GM18858 (cell line): Measurements from ENCODE around the gene ATE1.
"Not testable (repeated sequence)": the region's sequence is repeated elsewhere in the genome, so short reads cannot be mapped to it uniquely, and the experiment has no call there.

Source experiments
- ATAC-seq: cut with Tn5 transposase; IDR thresholded peaks from one replicate; pipeline ENCODE4 v1.9.1; 2021; ENCODE audit not compliant: unreplicated experiment

Gene ATE1

DNA sequence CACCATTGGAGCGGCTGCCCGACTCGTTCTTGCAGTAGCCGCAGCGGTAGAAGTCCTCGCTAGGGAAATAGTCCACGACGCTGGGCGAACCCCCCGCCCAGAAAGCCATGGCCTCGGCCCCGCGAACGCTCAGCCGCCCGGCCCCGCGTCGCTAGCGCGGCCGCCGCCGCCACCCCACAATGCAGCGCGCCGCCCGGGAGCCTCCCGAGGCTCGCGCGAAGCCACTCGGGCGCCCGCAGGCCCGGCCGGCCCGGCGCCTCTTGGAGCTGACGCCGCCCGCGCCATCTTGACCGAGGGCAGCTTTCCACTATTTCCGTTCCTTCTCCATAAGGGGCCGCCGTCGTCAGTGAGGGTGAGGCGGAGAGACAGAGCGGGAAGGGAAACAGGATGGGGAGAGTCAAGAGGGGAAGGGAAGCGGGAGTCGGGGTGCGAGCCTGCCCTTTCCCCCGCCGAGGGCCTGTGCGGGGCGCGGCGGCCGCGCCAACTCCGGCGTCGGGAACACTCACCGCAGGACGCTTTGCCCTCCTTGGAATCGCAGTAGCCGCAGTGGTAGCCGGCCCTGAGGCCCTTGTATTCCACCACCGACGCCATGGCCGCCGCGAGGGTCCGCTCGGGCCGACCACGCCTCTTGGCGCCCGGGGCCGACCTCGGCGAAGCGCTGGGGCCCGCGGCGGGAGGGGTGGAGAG is at the start of gene ATE1:
TSS of gene ATE1 (minus strand) at position 191 of the 687 bp plus-strand sequence. CDS start at position 109, 82 bp downstream.
- peak; percentile 70 for ATAC-seq

DNA sequence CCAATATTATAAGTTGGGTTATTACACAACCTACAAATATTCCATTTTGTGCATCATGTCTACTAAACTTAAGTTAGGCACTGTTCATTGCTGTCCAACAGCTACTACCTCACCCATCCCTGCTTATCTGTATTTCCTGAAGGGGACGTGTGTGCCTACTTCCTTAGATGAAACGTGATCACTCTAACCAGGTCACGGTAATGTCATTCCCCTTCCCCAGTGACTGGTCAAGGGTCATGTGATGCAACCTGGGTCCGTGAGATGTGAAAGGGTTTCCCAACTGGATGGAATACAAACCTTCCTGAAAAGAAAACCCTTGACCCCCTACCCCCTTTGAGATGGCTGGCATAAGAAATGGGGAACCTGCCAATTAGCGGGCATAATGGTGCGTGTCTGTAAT is 48.8 kb upstream of the ATE1 start:
- ATAC-seq, result no peak

DNA sequence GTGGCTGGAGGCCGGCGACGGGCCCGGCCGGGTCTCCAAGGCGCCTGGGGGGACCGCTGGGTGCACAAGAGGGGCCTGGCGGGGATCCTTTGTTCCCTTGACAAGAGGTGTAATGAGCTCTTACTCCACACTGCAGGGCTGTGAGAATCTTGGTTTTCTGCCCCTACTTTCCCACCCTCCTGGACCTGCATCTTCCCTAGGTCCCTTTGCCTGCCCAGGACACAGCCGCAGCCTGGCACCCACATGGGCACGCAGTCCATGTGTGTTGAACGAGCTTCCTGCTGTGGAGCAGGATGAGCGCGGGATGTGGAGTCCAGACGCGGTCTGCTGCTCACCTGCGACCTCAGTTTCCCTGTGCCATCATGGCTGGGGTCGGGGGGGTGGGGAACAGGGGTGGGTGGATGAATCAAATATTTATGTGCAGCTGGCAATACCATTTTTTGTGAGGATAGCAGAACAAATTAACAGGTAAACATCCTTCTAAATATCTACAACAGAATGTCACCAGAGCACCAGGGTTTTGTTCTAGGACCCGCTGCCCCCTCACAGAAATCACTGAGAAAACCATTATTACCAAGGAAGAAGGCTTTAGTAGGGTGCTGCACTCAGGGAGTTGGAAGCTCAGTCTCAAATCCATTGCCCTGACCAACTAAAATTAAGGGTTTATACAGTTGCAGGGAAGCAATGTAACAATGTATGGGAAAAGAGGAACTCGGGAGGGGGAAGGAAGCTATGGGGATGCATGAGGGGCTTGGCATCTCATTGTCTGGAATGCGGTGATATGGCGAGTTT is 47.7 kb upstream of the ATE1 start:
- ATAC-seq, result no peak

DNA sequence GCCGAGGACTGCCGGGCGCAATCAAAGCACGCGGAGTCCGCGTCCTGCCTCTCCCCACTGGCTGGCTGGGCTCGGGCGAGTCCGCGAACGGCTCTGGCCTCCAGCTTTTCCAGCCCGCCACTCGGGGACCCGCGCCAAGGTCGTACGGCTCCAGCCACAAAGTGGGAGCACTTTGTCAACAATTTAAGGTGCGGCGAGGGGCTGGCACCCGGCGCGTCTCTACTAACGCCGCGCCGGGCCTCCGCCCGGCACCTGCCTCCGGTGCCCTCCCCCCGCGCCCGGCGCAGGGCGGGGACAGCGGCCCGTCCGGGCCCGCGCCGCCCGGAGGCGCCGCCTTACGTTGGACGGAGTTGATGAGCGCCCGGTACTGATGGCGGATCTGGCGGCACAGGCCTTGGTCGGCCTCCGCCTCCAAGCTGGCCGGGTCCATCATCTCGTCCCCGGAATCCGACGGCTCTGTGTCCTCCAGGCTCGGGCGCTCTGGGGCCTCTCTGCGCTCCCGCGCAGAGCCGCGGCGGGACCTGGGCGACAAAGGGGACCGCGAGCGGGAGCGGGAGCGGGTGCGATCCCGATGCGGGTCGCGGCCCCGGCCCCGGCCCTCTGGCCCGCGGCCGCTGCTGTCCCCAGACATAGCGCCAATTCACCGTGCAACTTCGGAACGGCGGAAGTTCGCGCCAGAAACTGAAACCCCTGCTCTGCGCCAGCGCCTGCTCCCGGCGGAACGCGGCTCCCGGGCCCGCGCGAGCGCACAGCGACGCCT is 46.9 kb upstream of the ATE1 start, which contains the start of gene NSMCE4A:
TSS of gene NSMCE4A (minus strand) at position 683 of the 760 bp plus-strand sequence. CDS start at position 631, 52 bp downstream.
- ATAC-seq, result peak; percentile 59

DNA sequence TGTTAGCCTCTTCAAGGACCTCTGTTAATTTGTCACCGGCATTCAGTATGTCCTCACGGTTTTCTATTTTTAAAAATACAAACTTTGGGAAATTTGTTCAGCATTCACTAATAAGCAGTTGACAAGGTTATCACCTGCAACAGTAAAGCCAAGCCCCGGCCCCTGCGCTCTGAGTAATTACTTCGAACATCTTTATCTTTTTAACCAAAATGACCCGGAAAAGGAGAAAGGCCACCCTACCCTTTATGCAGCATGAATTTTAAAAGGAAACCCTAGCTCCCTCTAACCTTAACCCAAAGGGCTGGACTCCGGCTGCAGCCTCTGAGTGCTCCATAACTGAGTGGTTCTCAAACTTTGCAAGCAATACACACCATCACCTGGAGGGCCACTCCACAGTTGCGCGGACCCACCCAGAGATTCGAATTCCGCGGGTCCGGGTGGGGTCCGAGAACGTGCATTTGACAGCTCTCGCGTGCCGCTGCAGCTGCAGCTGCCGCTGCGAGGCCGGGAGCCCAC is 46.2 kb upstream of the ATE1 start:
- ATAC-seq, result peak; percentile 17

DNA sequence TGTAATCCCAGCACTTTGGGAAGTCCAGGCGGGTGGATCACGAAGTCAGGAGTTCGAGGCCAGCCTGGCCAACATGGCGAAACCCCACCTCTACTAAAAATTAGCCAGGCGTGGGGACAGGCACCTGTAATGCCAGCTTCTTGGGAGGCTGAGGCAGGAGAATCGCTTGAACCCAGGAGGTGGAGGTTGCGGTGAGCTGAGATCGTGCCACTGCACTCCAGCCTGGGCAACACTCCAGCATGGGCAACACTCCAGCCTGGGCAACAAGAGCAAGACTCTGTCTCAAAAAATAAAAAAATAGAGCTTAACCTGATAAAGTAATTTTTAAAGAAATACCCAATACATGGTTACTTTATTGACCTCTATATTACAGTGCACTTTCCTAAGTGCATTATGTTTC is 41.3 kb upstream of the ATE1 start:
- not testable (repeated sequence) for ATAC-seq

- ATAC-seq, result no peak
Observed at GRCh38 chr10:121965996-121966395, 38.2 kb upstream of the ATE1 start.

DNA sequence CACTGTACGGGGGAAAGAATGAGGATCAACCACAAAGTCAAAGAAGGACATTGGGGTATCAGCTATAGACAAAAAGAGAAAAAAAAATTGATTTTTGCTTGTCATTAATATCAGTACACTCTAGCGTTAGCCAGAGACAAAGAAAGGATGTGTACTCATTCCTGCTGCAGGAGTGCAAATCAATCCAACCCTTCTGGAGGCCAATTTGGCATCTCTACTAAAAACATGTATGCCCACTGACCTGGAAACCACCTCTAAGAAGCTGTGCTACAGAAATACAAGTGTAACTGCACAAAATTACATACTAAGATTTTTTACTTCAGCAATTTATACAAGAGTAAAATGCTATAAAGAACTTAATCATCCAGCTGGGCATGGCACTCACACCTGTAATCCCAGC is 33.6 kb upstream of the ATE1 start:
- ATAC-seq, result no peak

DNA sequence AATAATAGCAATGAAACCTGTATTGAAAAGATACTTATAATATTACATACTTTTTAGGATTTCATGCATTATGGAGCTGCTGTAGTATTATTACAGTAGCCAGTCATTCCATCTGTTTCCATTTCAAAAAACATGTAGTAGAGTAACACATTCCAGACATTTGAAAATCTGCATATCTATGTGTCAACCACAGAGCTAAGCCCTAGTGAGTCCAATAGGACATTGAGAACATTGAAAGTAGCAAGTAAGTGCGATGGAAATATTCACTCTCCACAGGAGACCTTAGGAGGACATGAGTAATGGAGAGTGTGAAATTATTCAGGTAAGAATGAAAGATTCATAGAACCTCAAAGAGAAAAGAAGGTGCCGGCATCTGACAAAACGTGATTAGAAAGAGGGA is 31.8 kb upstream of the ATE1 start:
- no peak for ATAC-seq

DNA sequence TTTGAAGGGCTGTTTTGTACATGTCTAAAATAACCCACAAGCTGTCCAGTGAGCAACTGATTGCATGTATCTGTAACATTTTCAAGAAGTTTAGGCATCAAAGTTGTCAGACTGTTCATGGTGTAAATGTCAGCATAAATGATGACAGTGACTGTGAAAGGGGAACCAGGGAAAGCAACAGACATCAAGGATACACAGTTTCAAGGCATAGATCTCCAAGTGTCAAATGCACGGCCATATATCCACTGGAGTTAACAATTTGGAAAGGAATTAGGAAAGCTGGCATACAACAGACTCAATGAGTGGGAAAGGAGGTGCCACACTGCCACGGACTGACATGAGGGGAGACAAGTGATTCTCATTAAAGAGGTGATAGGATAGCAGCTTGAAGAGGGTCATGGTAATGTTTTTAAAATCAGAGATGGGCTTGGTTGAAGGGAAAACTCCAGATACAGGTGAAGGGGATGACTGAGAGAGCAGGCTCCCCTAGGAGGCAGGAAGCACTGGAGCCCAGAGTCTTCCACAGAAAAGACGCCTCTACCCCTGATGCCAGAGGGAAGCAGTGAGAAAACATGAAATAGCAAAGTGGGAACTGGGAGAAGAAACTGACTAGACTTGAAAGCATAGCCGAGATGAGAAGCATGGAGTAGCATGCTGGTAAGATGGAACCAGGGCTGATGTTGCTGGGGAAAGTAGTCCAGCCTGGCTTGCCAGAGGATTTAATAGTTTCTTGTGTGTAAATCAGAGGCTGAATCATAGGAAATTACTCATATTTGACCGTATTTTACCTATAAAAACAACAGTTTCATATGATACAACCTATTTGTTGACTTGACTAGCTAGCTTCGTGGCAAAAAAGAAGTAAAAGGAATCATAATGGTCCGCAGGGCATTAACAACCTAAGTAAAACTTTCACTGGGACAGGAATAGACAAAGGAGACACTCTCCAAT is 28.6 kb upstream of the ATE1 start:
- no peak for ATAC-seq

GRCh38 chr10:121952226-121952625 is 24.4 kb upstream of the ATE1 start:
- ATAC-seq, result no peak

DNA sequence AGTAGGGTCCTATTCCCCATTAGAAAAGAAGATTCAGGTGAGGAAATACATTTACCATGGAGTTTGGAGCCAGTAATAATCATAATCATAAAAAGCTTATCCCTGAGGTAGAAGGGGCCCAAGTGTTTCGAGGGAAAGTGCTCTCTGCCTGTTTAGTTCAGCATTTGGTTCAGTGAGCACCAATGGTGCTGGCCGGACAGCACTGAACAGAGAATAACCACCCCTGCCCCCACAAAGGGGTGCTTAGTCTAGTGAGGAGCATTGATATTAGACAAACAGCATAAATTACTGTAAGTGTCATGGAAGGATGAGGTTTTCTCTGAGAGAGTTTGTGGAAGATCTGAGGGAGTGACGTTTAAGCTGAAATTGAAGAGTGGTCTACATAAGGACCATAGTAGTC is 21.6 kb upstream of the ATE1 start:
- ATAC-seq, result no peak

DNA sequence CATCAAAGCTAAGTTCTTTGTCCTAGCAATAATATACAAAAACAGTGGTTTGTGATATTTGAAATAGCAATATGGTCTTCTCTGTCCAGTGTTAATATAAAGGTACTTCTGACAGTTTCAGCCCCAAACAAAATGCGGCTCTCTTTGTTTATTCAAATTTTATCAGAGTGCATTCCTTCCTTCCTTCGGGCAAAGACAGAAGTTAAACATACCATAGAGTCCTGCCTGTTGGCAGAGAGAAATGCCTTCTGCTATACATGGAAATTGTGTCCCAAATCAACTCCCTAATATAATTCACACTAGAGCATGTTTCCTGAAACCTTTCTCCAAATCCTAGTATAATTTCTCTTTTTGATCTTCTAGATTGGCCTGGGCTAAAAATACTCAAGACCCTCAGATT is 21.2 kb upstream of the ATE1 start:
- no peak for ATAC-seq

- no peak for ATAC-seq
Observed at GRCh38 chr10:121947343-121948330, 19.8 kb upstream of the ATE1 start.

- no peak for ATAC-seq
Observed at GRCh38 chr10:121942749-121943416, 15.1 kb upstream of the ATE1 start.

- ATAC-seq, result no peak
Observed at GRCh38 chr10:121941532-121941931, 13.7 kb upstream of the ATE1 start.

DNA sequence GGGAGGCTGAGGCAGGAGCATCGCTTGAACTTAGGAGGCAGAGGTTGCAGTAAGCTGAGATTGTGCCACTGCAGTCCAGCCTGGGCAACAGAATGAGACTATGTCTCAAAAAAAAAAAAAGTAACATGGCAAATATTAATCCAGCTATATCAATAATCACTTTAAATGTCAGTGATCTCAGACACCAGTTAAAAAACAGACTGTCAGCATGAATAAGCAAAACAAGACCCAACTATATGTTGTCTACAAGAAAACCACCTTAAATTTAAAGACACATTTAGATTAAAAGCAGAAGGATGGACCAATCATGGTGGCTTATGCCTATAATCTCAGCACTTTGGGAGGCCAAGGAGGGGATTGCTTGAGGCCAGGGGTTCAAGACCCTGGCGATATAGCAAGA is 8.5 kb upstream of the ATE1 start:
- no peak for ATAC-seq

DNA sequence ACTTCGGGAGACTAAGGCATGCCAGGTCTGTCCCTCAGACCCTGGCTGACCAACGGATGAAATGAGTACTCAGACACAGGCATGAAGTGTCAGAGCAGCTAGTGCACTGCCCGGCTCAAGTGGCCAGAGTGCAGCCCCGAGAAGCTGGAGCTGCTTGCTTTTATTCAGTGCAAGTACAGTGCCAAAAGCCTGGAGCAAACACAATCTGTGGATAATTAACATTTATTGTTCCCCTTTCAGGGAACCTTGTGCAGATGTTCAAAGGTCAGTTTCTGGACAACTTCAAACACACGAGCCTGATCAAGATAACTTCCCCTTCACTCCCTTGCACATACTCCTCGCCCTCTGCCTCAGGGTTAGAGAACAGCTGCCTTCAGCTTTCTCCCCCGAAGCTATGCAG is 7.9 kb upstream of the ATE1 start:
- no peak for ATAC-seq
